Body of pancreas (tissue), 4 donors: ENCODE measurements around the gene RBCK1. TPM values are rescaled to one million over a fixed set of nuclear protein-coding genes. Genes with fewer than 3 reads are reported as not detected.

ENCODE experiments used
- ATAC-seq: fragments of 150-250 bp; one replicate; pipeline ENCODE4 v1.9.1; 2016
- DNase-seq, 4 donors: peaks; one replicate each; pipeline ENCODE4 v3.0.0-alpha.2; 2019
- H3K27ac ChIP-seq, 4 donors: fragments of 200-600 bp; sonication (generic); 1 replicate in 3 of 4; 2 replicates in 1 of 4; pipeline versions ENCODE4 v1.5.1 to v1.6.1; 2016 to 2019; ENCODE audit warnings: mild to moderate bottlenecking in 1 of 4, mixed read lengths in 1 of 4, moderate library complexity in 1 of 4
- H3K27me3 ChIP-seq, 2 donors: fragments of 200-600 bp; sonication (generic); one replicate each; pipeline ENCODE4 v1.6.0; 2016; ENCODE audit warnings: mild to moderate bottlenecking in 1 of 2
- H3K36me3 ChIP-seq, 2 donors: fragments of 200-600 bp; sonication (generic); replicated peaks in 1 of 2; 2 replicates each; pipeline ENCODE4 v1.5.1; 2016; ENCODE audit warnings: low read depth in 2 of 2; ENCODE audit not compliant: insufficient read depth in 1 of 2
- H3K4me1 ChIP-seq: fragments of 200-600 bp; sonication (generic); one replicate; pipeline ENCODE4 v1.6.0; 2016
- H3K4me3 ChIP-seq, 2 donors: fragments of 200-600 bp; sonication (generic); 1 replicate in 1 of 2; 2 replicates in 1 of 2; pipeline ENCODE4 v1.5.1; 2016 to 2019
- H3K9me3 ChIP-seq, 3 donors: fragments of 200-600 bp; sonication (generic); 1 replicate in 2 of 3; 2 replicates in 1 of 3; pipeline ENCODE4 v1.5.1; 2016
- POLR2A ChIP-seq, 3 donors: fragments of 450-650 bp; IDR thresholded peaks; one replicate each; pipeline ENCODE4 v1.6.1; 2016; ENCODE audit warnings: antibody characterized with exemption in 3 of 3, mild to moderate bottlenecking in 2 of 3
- WGBS, 2 donors: methylation state at CpG; one replicate each; pipeline ENCODE4 v1.1.5; 2017; 5-methylcytosine and 5-hydroxymethylcytosine counted together
- intact Hi-C: fragments of 100-400 bp; cut with DNase I; formaldehyde crosslinking; loops from one replicate; pipeline ENCODE4 v1.15.1; 2023
- total RNA-seq, 2 donors: library from RNA; depleted of rRNA; stranded (reverse); fragments of >200 nt; gene quantifications; one replicate each; pipeline ENCODE4 v1.1.0, GENCODE V29; 2016
- TF ChIP-seq, protein P1 (sequence below), 7 experiments: fragments of 450-650 bp in 4 of 7; fragments of 200-600 bp in 3 of 7; sonication (generic) in 3 of 7; IDR thresholded peaks; one replicate each; pipeline ENCODE4 v1.5.1; 2016 to 2019; ENCODE audit warnings: antibody characterized with exemption in 7 of 7

RBCK1 gene
- total RNA-seq, 2 donors from 2014 or later, result 36.1 to 95.9 TPM

DNA sequence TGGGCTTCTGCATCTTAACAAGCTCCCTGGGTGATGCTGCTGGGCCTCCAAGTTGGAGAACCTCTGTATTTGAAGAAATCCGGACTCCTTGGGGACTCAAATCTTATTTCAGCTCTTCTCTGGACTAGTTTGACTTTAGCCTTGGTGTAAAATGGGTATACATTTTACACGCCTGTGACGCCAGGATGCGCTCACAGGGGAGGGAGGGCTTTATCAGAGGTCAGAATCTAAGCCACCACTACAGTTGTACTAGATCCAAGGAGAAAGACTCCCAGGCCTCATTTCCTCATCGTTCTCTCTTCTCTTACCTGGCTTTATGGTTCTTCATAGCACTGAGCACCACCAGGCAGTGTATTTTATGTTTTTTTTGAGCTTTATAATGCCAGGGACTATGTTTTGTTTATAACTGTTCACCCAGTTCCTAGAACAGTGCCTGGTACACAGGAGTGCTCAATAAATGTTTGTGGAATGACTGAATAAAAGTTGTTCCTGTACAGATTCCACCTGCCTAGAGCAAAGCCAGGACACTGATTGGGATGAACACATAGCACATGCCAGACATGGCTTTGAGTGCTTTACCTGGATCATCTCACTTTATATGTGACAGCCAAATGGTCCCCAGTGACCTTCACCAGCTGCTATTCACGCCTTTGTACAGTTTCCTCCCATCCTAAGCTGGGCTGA, 5.1 kb upstream of the RBCK1 start:
- H3K9me3 ChIP-seq, result no peaks in the 10 kb centered on the region
- H3K36me3 ChIP-seq, result no peaks in the 10 kb centered on the region
- H3K27ac ChIP-seq, result no peak overlapping the region
- no peak for DNase-seq
- no peaks in the 10 kb centered on the region for H3K27me3 ChIP-seq
- intact Hi-C loops, result no loop called here
- 88 to 91% methylated on average over 6 of the region's 6 CpGs for WGBS, 2 donors
- H3K4me3 ChIP-seq, result no peak overlapping the region
- no peak for TF ChIP-seq POLR2A (IDR thresholded peaks at IDR 0.05)
- TF ChIP-seq, protein P1, sequence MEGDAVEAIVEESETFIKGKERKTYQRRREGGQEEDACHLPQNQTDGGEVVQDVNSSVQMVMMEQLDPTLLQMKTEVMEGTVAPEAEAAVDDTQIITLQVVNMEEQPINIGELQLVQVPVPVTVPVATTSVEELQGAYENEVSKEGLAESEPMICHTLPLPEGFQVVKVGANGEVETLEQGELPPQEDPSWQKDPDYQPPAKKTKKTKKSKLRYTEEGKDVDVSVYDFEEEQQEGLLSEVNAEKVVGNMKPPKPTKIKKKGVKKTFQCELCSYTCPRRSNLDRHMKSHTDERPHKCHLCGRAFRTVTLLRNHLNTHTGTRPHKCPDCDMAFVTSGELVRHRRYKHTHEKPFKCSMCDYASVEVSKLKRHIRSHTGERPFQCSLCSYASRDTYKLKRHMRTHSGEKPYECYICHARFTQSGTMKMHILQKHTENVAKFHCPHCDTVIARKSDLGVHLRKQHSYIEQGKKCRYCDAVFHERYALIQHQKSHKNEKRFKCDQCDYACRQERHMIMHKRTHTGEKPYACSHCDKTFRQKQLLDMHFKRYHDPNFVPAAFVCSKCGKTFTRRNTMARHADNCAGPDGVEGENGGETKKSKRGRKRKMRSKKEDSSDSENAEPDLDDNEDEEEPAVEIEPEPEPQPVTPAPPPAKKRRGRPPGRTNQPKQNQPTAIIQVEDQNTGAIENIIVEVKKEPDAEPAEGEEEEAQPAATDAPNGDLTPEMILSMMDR (IDR thresholded peaks at IDR 0.05), result no peak
- H3K4me1 ChIP-seq, result peaks cover 9% of the 10 kb centered on the region
- ATAC-seq, result no peak

DNA sequence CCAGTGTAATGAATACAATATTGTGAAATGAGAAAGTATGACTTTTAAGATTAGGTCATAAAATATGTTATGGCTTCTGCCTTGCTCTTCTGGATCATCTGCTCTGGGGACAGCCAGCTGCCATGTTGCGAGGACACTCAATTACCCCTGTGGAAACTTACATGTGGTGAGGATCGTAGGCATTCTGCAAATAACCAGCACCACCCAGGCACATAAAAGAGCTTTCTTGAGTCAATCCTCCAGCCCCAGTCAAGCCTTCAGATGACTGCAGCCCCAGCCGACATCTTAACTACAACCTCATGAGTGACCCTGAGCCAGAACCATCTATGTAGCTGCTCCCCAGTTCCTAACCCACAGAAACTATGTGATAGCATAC, 4.5 kb upstream of the RBCK1 start:
- WGBS, 2 donors, result 100% methylated on average over 3 of the region's 3 CpGs
- H3K27ac ChIP-seq, result no peak overlapping the region
- intact Hi-C loops, result no loop called here
- no peaks in the 10 kb centered on the region for H3K9me3 ChIP-seq
- H3K4me1 ChIP-seq, result peaks cover 9% of the 10 kb centered on the region
- ATAC-seq (no peak), DNase-seq (no peak)
- H3K27me3 ChIP-seq, result no peaks in the 10 kb centered on the region
- no peaks in the 10 kb centered on the region for H3K36me3 ChIP-seq
- H3K4me3 ChIP-seq, result no peak overlapping the region
- no peak for TF ChIP-seq POLR2A (IDR thresholded peaks at IDR 0.05)
- TF ChIP-seq, protein P1 (IDR thresholded peaks at IDR 0.05), result no peak

DNA sequence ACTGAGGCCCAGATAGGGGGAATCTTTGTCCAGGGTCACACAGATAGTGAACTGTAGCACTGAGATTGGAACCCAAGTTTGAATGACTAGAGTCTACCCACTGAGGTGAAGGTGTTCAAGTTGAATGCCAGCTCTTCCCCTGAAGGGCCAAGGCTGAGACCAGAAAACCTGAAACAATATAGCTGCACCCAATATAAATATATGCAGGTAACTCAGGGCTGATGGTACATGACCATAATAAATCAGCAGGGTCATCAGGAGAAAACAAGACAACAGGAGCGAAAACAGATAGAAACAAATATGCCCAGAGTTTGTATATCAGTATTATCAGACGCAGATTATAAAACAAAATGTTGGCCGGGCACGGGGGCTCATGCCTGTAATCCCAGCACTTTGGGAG, 4.0 kb upstream of the RBCK1 start:
- WGBS, 2 donors, result 90 to 95% methylated on average over 4 of the region's 4 CpGs
- no peaks in the 10 kb centered on the region for H3K36me3 ChIP-seq
- ATAC-seq (no peak), DNase-seq (no peak)
- no peak for TF ChIP-seq POLR2A (IDR thresholded peaks at IDR 0.05)
- TF ChIP-seq, protein P1 (IDR thresholded peaks at IDR 0.05), result no peak
- H3K27me3 ChIP-seq, result no peaks in the 10 kb centered on the region
- H3K4me1 ChIP-seq, result peaks cover 13% of the 10 kb centered on the region
- no peaks in the 10 kb centered on the region for H3K9me3 ChIP-seq
- intact Hi-C loops, result no loop called here
- H3K4me3 ChIP-seq, result no peak overlapping the region
- no peak overlapping the region for H3K27ac ChIP-seq

DNA sequence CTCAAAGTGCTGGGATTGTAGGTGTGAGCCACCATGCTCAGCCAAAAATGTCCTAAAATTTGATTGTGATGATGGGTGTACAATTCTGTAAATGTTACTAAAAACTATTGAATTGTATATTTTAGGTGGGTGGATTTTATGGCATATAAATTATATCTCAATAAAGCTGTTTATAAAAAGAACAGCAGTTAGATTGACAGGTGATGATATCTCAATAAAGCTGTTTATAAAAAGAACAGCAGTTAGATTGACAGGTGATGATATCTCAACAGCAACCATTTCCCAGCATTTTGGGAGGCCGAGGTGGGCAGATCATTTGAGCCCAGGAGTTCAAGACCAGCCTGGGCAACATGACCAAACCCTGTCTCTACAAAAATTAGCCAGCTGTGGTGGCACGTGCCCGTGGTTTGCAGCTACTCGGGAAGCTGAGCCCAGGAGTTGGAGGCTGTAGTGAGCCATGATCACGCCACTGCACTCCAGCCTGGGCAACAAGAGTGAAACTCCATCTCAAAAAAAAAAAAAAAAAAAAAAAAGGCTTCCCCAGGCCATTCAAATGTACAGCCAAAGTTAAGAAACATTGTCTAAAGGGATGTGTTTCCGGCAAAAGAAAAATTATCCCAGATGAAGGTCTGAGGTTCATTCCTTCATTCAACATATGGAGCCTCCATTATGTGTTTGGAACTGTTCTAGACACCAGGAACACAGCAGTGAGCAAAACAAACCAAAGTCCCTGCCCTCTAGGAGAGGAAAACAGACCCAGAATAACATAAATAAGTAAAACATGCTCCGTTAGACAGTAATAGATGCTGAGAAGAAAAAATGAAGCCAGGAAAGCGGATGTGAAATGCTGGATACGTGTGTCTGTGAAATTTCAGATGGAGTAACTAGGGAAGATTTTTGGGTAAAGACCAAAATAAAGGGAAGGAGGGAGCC, 1.6 kb upstream of the RBCK1 start:
- Histone ChIP-seq H3K27ac (peak overlapping the region in 3 of 4 donors; percentile 87 to 96 (median 94)), H3K27me3 (no peaks in the 10 kb centered on the region), H3K36me3 (no peaks in the 10 kb centered on the region), H3K4me3 (no peak overlapping the region), H3K9me3 (no peaks in the 10 kb centered on the region), H3K4me1 (peaks cover 24% of the 10 kb centered on the region)
- TF ChIP-seq, protein P1 (IDR thresholded peaks at IDR 0.05), result no peak
- no peak for TF ChIP-seq POLR2A (IDR thresholded peaks at IDR 0.05)
- no peak for ATAC-seq
- intact Hi-C loops, result no loop called here
- 87 to 89% methylated on average over 9 of the region's 9 CpGs for WGBS, 2 donors
- no peak for DNase-seq
